HG03469 (cell line): ENCODE data around the gene LINC00305.

Source experiments
- ATAC-seq: cut with Tn5 transposase; IDR thresholded peaks from one replicate; pipeline ENCODE4 v1.9.1; 2021; ENCODE audit warnings: mild to moderate bottlenecking, moderate library complexity, moderate number of reproducible peaks; ENCODE audit not compliant: unreplicated experiment

LINC00305 gene

GRCh38 chr18:64116571-64117175 is 32.2 kb downstream of the LINC00305 start:
- no peak for ATAC-seq

- no peak for ATAC-seq
Measured at GRCh38 chr18:64115881-64116280, 33.0 kb downstream of the LINC00305 start.

GRCh38 chr18:64111950-64112349 is 36.9 kb downstream of the LINC00305 start:
- ATAC-seq: no peak

GRCh38 chr18:64110692-64111480 is 38.0 kb downstream of the LINC00305 start:
- no peak for ATAC-seq

GRCh38 chr18:64103986-64104385 is 44.9 kb downstream of the LINC00305 start:
- no peak for ATAC-seq

GRCh38 chr18:64100116-64100922 is 48.6 kb downstream of the LINC00305 start:
- ATAC-seq: peak; percentile 50

GRCh38 chr18:64099244-64099643 is 49.6 kb downstream of the LINC00305 start:
- ATAC-seq: peak; percentile 31

GRCh38 chr18:64097497-64097896 is 51.4 kb downstream of the LINC00305 start:
- ATAC-seq: no peak

GRCh38 chr18:64095056-64095455 is 53.8 kb downstream of the LINC00305 start:
- ATAC-seq: no peak

- ATAC-seq: no peak
Measured at GRCh38 chr18:64094210-64094609, 54.7 kb downstream of the LINC00305 start.

GRCh38 chr18:64091526-64091925 is 57.4 kb downstream of the LINC00305 start:
- no peak for ATAC-seq

GRCh38 chr18:64090876-64091275 is 58.0 kb downstream of the LINC00305 start:
- peak; percentile 48 for ATAC-seq

- ATAC-seq: no peak
Measured at GRCh38 chr18:64083916-64084315, 65.0 kb downstream of the LINC00305 start.

GRCh38 chr18:64082513-64082912 is 66.4 kb downstream of the LINC00305 start:
- ATAC-seq: no peak

GRCh38 chr18:64082054-64082453 is 66.8 kb downstream of the LINC00305 start:
- no peak for ATAC-seq

- no peak for ATAC-seq
Measured at GRCh38 chr18:64073971-64074370, 74.9 kb downstream of the LINC00305 start.

GRCh38 chr18:64055019-64055418 is 93.9 kb downstream of the LINC00305 start:
- no peak for ATAC-seq

- no peak for ATAC-seq
Measured at GRCh38 chr18:64053246-64053645, 95.6 kb downstream of the LINC00305 start.

GRCh38 chr18:64052772-64053171 is 96.1 kb downstream of the LINC00305 start:
- ATAC-seq: no peak

GRCh38 chr18:64044616-64045015 is 104.3 kb downstream of the LINC00305 start:
- no peak for ATAC-seq

- no peak for ATAC-seq
Measured at GRCh38 chr18:64042728-64043358, 106.0 kb downstream of the LINC00305 start.
